A673 (cell line): ENCODE results near the gene COL4A2. TPM values are rescaled to one million over a fixed set of nuclear protein-coding genes. Genes with fewer than 3 reads are reported as not detected.

ENCODE experiments used
- BruUV-seq: library from RNA; stranded (reverse); fragments of 400-500 nt; replicated peaks from 2 replicates; lab custom pipeline; 2021; lab: Mats Ljungman, UMichigan
- CTCF ChIA-PET: fragments of 300-600 bp; sonication (Branson Sonifier 250); formaldehyde crosslinking; loops from one replicate; lab custom pipeline; 2022; ENCODE audit warnings: antibody characterized with exemption; lab: Charles Lee
- POLR2A ChIA-PET: fragments of 300-600 bp; sonication (Branson Sonifier 250); formaldehyde crosslinking; loops from one replicate; lab custom pipeline; 2022; ENCODE audit warnings: antibody characterized with exemption; ENCODE audit not compliant: low non-redundant PET; lab: Charles Lee
- DNase-seq: peaks from one replicate; pipeline ENCODE4 v3.0.0-alpha.2; 2015; ENCODE audit warnings: low spot score
- H3K27ac ChIP-seq: fragments of 200-600 bp; sonication (generic); 2 replicates; pipeline ENCODE4 v1.5.1; 2016; ENCODE audit warnings: mixed run types, low read depth, mild to moderate bottlenecking, mixed read lengths, antibody characterized with exemption, low read length; ENCODE audit not compliant: poor library complexity, severe bottlenecking
- H3K27me3 ChIP-seq: fragments of 200-600 bp; sonication (generic); replicated peaks from 2 replicates; pipeline ENCODE4 v1.6.1; 2017; ENCODE audit warnings: mixed run types, low read depth, mild to moderate bottlenecking, mixed read lengths, antibody characterized with exemption, low read length; ENCODE audit not compliant: insufficient read depth, poor library complexity
- H3K36me3 ChIP-seq: fragments of 200-600 bp; sonication (generic); 2 replicates; pipeline ENCODE4 v1.6.1; 2016; ENCODE audit warnings: mixed run types, mild to moderate bottlenecking, mixed read lengths, antibody characterized with exemption, low read length; ENCODE audit not compliant: insufficient read depth, poor library complexity, severe bottlenecking
- H3K4me1 ChIP-seq: fragments of 200-600 bp; sonication (generic); 2 replicates; pipeline ENCODE4 v1.6.1; 2017; ENCODE audit warnings: mixed run types, mild to moderate bottlenecking, mixed read lengths, antibody characterized with exemption, low read length; ENCODE audit not compliant: insufficient read depth, poor library complexity, severe bottlenecking
- H3K4me3 ChIP-seq: fragments of 200-600 bp; sonication (generic); 2 replicates; pipeline ENCODE4 v1.5.1; 2016; ENCODE audit warnings: low read depth, mixed run types, mild to moderate bottlenecking, mixed read lengths, low read length; ENCODE audit not compliant: poor library complexity, severe bottlenecking
- H3K9me3 ChIP-seq: fragments of 200-600 bp; sonication (generic); 2 replicates; pipeline ENCODE4 v1.6.1; 2016; ENCODE audit warnings: mixed run types, low read depth, mild to moderate bottlenecking, mixed read lengths, antibody characterized with exemption, low read length; ENCODE audit not compliant: poor library complexity, severe bottlenecking
- CTCF ChIP-seq: fragments of 300-800, 200-600 bp; sonication (generic); conservative IDR thresholded peaks from 2 replicates; pipeline ENCODE4 v1.5.1; 2017; ENCODE audit warnings: low read depth, mild to moderate bottlenecking, antibody characterized with exemption, low read length, moderate library complexity, mixed read lengths
- EZH2 ChIP-seq: fragments of 200-600 bp; sonication (generic); IDR thresholded peaks from 2 replicates; pipeline ENCODE4 v1.6.1; 2017; ENCODE audit warnings: borderline replicate concordance, low read depth, mild to moderate bottlenecking, mixed read lengths, antibody characterized with exemption, low read length; ENCODE audit not compliant: poor library complexity, severe bottlenecking
- intact Hi-C: fragments of 100-400 bp; cut with micrococcal nuclease; formaldehyde crosslinking; loops from one replicate; pipeline ENCODE4 v1.10.0; 2022; ENCODE audit not compliant: unreplicated experiment
- total RNA-seq: library from RNA; stranded (reverse); gene quantifications from 2 replicates; pipeline ENCODE4 v1.2.3, GENCODE V29; 2021

COL4A2 gene
- total RNA-seq, 1 experiment from 2014 or later = 184 TPM

GRCh38 chr13:110448677-110449076, 141.6 kb downstream of the COL4A2 start:
- ChIA-PET POLR2A (no interaction called here), CTCF (no interaction called here)
- Histone ChIP-seq H3K4me1 (no peaks in the 10 kb centered on the region), H3K4me3 (no peak overlapping the region), H3K27me3 (no peaks in the 10 kb centered on the region), H3K27ac (no peak overlapping the region), H3K9me3 (no peaks in the 10 kb centered on the region), H3K36me3 (peaks cover 10% of the 10 kb centered on the region)
- BruUV-seq = no TSS peak
- TF ChIP-seq EZH2 (no peak), CTCF (no peak)
- no peak for DNase-seq
- intact Hi-C loops = no loop called here

- no peak overlapping the region for H3K4me3 ChIP-seq
- intact Hi-C loops = no loop called here
- no peaks in the 10 kb centered on the region for H3K9me3 ChIP-seq
- ChIA-PET CTCF (no interaction called here), POLR2A (no interaction called here)
- H3K4me1 ChIP-seq = no peaks in the 10 kb centered on the region
- BruUV-seq = no TSS peak
- no peak for DNase-seq
- no peak overlapping the region for H3K27ac ChIP-seq
- H3K36me3 ChIP-seq = peaks cover 10% of the 10 kb centered on the region
- H3K27me3 ChIP-seq = no peaks in the 10 kb centered on the region
- TF ChIP-seq CTCF = no peak
- TF ChIP-seq EZH2 = no peak
These were observed 142.3 kb downstream of the COL4A2 start for GRCh38 chr13:110449219-110450015.

GRCh38 chr13:110450016-110450900, 143.2 kb downstream of the COL4A2 start:
- POLR2A ChIA-PET = no interaction called here
- no peak for DNase-seq
- H3K9me3 ChIP-seq = no peaks in the 10 kb centered on the region
- H3K4me3 ChIP-seq = no peak overlapping the region
- intact Hi-C loops = no loop called here
- BruUV-seq = no TSS peak
- H3K4me1 ChIP-seq = no peaks in the 10 kb centered on the region
- CTCF ChIA-PET = no interaction called here
- H3K27me3 ChIP-seq = no peaks in the 10 kb centered on the region
- H3K27ac ChIP-seq = no peak overlapping the region
- peaks cover 10% of the 10 kb centered on the region for H3K36me3 ChIP-seq
- TF ChIP-seq EZH2 (no peak), CTCF (no peak)
